ENCODE results near the gene TMEM154.
A peak's percentile ranks its signal among the peaks of the same experiment; 100 is the strongest.

GRCh38 chr4:152687974-152688599 is 8.3 kb upstream of the TMEM154 start:
- TF ChIP-seq POLR2A (IDR thresholded peaks at IDR 0.05) (no peak), CTCF (IDR thresholded peaks at IDR 0.05) (no peak), POLR2AphosphoS5 (IDR thresholded peaks at IDR 0.05) (peak in 2 of 4 donors; percentile 31 to 65)

Data from sigmoid colon (tissue), 4 donors.